Mesenchymal stem cell (in vitro differentiated cells and primary cell): ENCODE results near the gene ANGPTL2.

Source experiments
- DNase-seq: peaks from one replicate; pipeline ENCODE4 v3.0.0-alpha.2; 2013
- H2AFZ ChIP-seq: one replicate; pipeline ENCODE4 v1.6.1; 2013; ENCODE audit warnings: low read depth, mild to moderate bottlenecking, control low read depth, inconsistent platforms, low read length, moderate library complexity
- H2AK5ac ChIP-seq: 2 replicates; pipeline ENCODE4 v1.6.1; 2013; ENCODE audit warnings: low read length, moderate library complexity, mild to moderate bottlenecking, inconsistent platforms; ENCODE audit not compliant: severe bottlenecking
- H2BK120ac ChIP-seq: one replicate; pipeline ENCODE4 v1.6.1; 2013; ENCODE audit warnings: low read depth, mild to moderate bottlenecking, inconsistent platforms, low read length, moderate library complexity
- H2BK12ac ChIP-seq, 2 experiments: one replicate each; pipeline ENCODE4 v1.6.1; 2013; ENCODE audit warnings: inconsistent platforms in 2 of 2, low read length in 2 of 2, mild to moderate bottlenecking in 2 of 2, moderate library complexity in 2 of 2, control low read depth in 1 of 2
- H2BK15ac ChIP-seq: one replicate; pipeline ENCODE4 v1.6.1; 2013; ENCODE audit warnings: mild to moderate bottlenecking, low read depth, inconsistent platforms; ENCODE audit not compliant: poor library complexity, severe bottlenecking
- H2BK5ac ChIP-seq: 2 replicates; pipeline ENCODE4 v1.6.1; 2013; ENCODE audit warnings: low read depth, mild to moderate bottlenecking, low read length, control low read depth, inconsistent platforms; ENCODE audit not compliant: poor library complexity, severe bottlenecking
- H3K14ac ChIP-seq, 2 experiments: one replicate each; pipeline ENCODE4 v1.6.1; 2013; ENCODE audit warnings: inconsistent platforms in 2 of 2, low read length in 2 of 2, control low read depth in 1 of 2, mild to moderate bottlenecking in 1 of 2, moderate library complexity in 1 of 2
- H3K18ac ChIP-seq, 2 experiments: one replicate each; pipeline ENCODE4 v1.6.1; 2013; ENCODE audit warnings: inconsistent platforms in 2 of 2, low read length in 2 of 2, control low read depth in 1 of 2, low read depth in 1 of 2, mild to moderate bottlenecking in 1 of 2
- H3K23ac ChIP-seq, 2 experiments: one replicate each; pipeline ENCODE4 v1.6.1; 2013; ENCODE audit warnings: inconsistent platforms in 2 of 2, low read length in 2 of 2, mild to moderate bottlenecking in 2 of 2, moderate library complexity in 2 of 2, control low read depth in 1 of 2
- H3K27ac ChIP-seq: 2 replicates; pipeline ENCODE4 v1.5.1; 2013; ENCODE audit warnings: mild to moderate bottlenecking, moderate library complexity, low read length, control low read depth, inconsistent platforms; ENCODE audit not compliant: poor library complexity, severe bottlenecking
- H3K27me3 ChIP-seq, 2 experiments: 2 replicates each; pipeline versions ENCODE4 v1.6.1 to v1.7.0; 2013; ENCODE audit warnings: low read length in 2 of 2, mild to moderate bottlenecking in 2 of 2, moderate library complexity in 2 of 2, control low read depth in 1 of 2, inconsistent platforms in 1 of 2; ENCODE audit not compliant: control insufficient read depth in 1 of 2, insufficient read depth in 1 of 2
- H3K36me3 ChIP-seq, 2 experiments: 2 replicates each; pipeline versions ENCODE4 v1.6.1 to v1.7.0; 2013; ENCODE audit warnings: low read length in 2 of 2, control low read depth in 1 of 2, inconsistent platforms in 1 of 2, low read depth in 1 of 2, mild to moderate bottlenecking in 1 of 2; ENCODE audit not compliant: insufficient read depth in 2 of 2, control insufficient read depth in 1 of 2
- H3K4ac ChIP-seq, 2 experiments: one replicate each; pipeline ENCODE4 v1.6.1; 2013; ENCODE audit warnings: inconsistent platforms in 2 of 2, low read length in 2 of 2, mild to moderate bottlenecking in 2 of 2, moderate library complexity in 2 of 2, control low read depth in 1 of 2, low read depth in 1 of 2
- H3K4me1 ChIP-seq: 2 replicates; pipeline ENCODE4 v1.6.1; 2013; ENCODE audit warnings: low read depth, low read length, control low read depth; ENCODE audit not compliant: control insufficient read depth, insufficient read depth
- H3K4me2 ChIP-seq: 2 replicates; pipeline ENCODE4 v1.6.1; 2013; ENCODE audit warnings: low read length, mild to moderate bottlenecking, inconsistent platforms; ENCODE audit not compliant: poor library complexity, severe bottlenecking
- H3K4me3 ChIP-seq, 2 experiments: 2 replicates each; pipeline versions ENCODE4 v1.5.1 to v1.7.0; 2013; ENCODE audit warnings: low read length in 2 of 2, mild to moderate bottlenecking in 2 of 2, control low read depth in 1 of 2, low read depth in 1 of 2; ENCODE audit not compliant: insufficient read depth in 1 of 2
- H3K79me1 ChIP-seq: replicated peaks from 2 replicates; pipeline ENCODE4 v1.6.1; 2013; ENCODE audit warnings: mild to moderate bottlenecking, control low read depth, low read length, inconsistent platforms; ENCODE audit not compliant: poor library complexity, severe bottlenecking
- H3K9ac ChIP-seq: 2 replicates; pipeline ENCODE4 v1.7.0; 2013; ENCODE audit warnings: mild to moderate bottlenecking, low read length, moderate library complexity
- H3K9me3 ChIP-seq: 2 replicates; pipeline ENCODE4 v1.7.0; 2013; ENCODE audit warnings: mild to moderate bottlenecking, low read length; ENCODE audit not compliant: control insufficient read depth
- H4K8ac ChIP-seq: one replicate; pipeline ENCODE4 v1.6.1; 2013; ENCODE audit warnings: inconsistent platforms, mild to moderate bottlenecking, low read length, moderate library complexity
- H4K91ac ChIP-seq: one replicate; pipeline ENCODE4 v1.6.1; 2013; ENCODE audit warnings: mild to moderate bottlenecking, low read length, inconsistent platforms
- WGBS: methylation state at CpG from one replicate; pipeline ENCODE4 v1.1.7; 2013; ENCODE audit warnings: mixed read lengths; 5-methylcytosine and 5-hydroxymethylcytosine counted together

ANGPTL2 gene

DNA sequence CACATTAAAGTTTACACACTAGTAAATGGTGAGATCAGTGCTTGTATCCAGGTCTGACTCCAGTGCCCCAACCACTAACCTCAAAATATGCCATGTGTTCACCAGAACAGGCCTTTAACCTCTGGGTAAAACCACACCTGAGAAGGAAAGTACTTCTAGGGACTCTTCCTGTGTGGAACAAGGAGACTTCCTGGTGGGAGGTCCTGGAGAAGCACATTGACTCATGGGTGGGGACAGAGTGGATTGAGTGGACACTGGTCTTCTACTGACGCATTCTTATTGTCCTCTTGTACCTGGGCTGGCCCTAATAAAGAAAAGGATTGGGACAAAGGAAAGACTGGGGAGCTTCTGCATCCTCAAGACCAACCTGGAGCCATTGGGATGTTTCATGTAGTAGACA lies 43.4 kb downstream of the ANGPTL2 start:
- H4K8ac ChIP-seq, result no peak overlapping the region
- H2BK5ac ChIP-seq, result no peak overlapping the region
- no peak overlapping the region for H2BK120ac ChIP-seq
- H3K4me1 ChIP-seq, result peaks cover 4% of the 10 kb centered on the region
- H4K91ac ChIP-seq, result no peak overlapping the region
- no peak overlapping the region for H3K27ac ChIP-seq
- H2AK5ac ChIP-seq, result no peak overlapping the region
- H2AFZ ChIP-seq, result no peak overlapping the region
- DNase-seq, result no peak
- H2BK15ac ChIP-seq, result no peak overlapping the region
- H3K14ac ChIP-seq, result no peak overlapping the region
- peak overlapping the region; percentile 76 for H3K9ac ChIP-seq
- H3K9me3 ChIP-seq, result no peaks in the 10 kb centered on the region
- 88% methylated on average over 1 of the region's 1 CpG for WGBS
- H2BK12ac ChIP-seq, result no peak overlapping the region
- H3K4me3 ChIP-seq, result peak overlapping the region in 1 of 2 experiments; percentile 26
- H3K79me1 ChIP-seq, result no peaks in the 10 kb centered on the region
- H3K4ac ChIP-seq, result no peak overlapping the region
- H3K36me3 ChIP-seq, result no peaks in the 10 kb centered on the region
- H3K18ac ChIP-seq, result no peak overlapping the region
- H3K23ac ChIP-seq, result no peak overlapping the region
- H3K4me2 ChIP-seq, result no peak overlapping the region
- H3K27me3 ChIP-seq, result peaks cover 0 to 33% of the 10 kb centered on the region in 2 experiments

GRCh38 chr9:127078336-127078735 lies 44.1 kb downstream of the ANGPTL2 start:
- Histone ChIP-seq H3K36me3 (no peaks in the 10 kb centered on the region), H2AFZ (no peak overlapping the region), H3K4me1 (peaks cover 4% of the 10 kb centered on the region), H3K27ac (no peak overlapping the region), H2BK15ac (no peak overlapping the region), H2BK5ac (no peak overlapping the region), H3K23ac (no peak overlapping the region), H3K9ac (peak overlapping the region; percentile 76), H2AK5ac (no peak overlapping the region), H2BK120ac (no peak overlapping the region), H3K14ac (no peak overlapping the region), H4K91ac (no peak overlapping the region), H4K8ac (no peak overlapping the region), H3K79me1 (no peaks in the 10 kb centered on the region), H3K4me2 (no peak overlapping the region), H3K4ac (no peak overlapping the region), H3K27me3 (peaks cover 0 to 33% of the 10 kb centered on the region in 2 experiments), H3K9me3 (no peaks in the 10 kb centered on the region), H2BK12ac (no peak overlapping the region), H3K4me3 (peak overlapping the region in 1 of 2 experiments; percentile 26), H3K18ac (no peak overlapping the region)
- 95% methylated on average over 6 of the region's 6 CpGs for WGBS
- no peak for DNase-seq

DNA sequence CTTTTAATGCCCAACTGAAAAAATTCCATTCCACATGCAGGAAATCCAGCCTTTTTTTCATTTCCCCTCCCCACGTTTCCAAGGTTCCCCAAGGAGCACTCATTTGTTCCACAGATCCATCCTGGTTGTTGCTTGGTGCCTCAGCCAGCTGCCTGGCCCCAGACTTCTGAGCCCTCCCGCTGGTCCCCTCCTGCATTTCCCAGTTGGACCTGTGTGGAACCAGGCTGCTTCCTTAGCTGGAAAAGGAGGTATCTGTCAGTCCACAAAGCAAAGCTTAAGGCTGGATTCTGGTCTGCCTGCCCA lies 44.8 kb downstream of the ANGPTL2 start:
- peak overlapping the region; percentile 3 for H4K8ac ChIP-seq
- peak overlapping the region; percentile 70 for H3K9ac ChIP-seq
- H3K27me3 ChIP-seq, result peaks cover 0 to 30% of the 10 kb centered on the region in 2 experiments
- no peak overlapping the region for H3K4me2 ChIP-seq
- no peak overlapping the region for H2AK5ac ChIP-seq
- H3K79me1 ChIP-seq, result no peaks in the 10 kb centered on the region
- no peak overlapping the region for H3K23ac ChIP-seq
- DNase-seq, result no peak
- no peak overlapping the region for H2AFZ ChIP-seq
- H3K36me3 ChIP-seq, result no peaks in the 10 kb centered on the region
- H2BK5ac ChIP-seq, result no peak overlapping the region
- H2BK12ac ChIP-seq, result peak overlapping the region in 1 of 2 experiments; percentile 40
- no peaks in the 10 kb centered on the region for H3K9me3 ChIP-seq
- no peak overlapping the region for H2BK15ac ChIP-seq
- H3K4me3 ChIP-seq, result no peak overlapping the region
- peak overlapping the region; percentile 65 for H4K91ac ChIP-seq
- no peak overlapping the region for H3K4ac ChIP-seq
- WGBS, result 61% methylated on average over 2 of the region's 2 CpGs
- peaks cover 4% of the 10 kb centered on the region for H3K4me1 ChIP-seq
- no peak overlapping the region for H3K27ac ChIP-seq
- H3K18ac ChIP-seq, result peak overlapping the region in 1 of 2 experiments; percentile 48
- H3K14ac ChIP-seq, result no peak overlapping the region
- H2BK120ac ChIP-seq, result no peak overlapping the region

DNA sequence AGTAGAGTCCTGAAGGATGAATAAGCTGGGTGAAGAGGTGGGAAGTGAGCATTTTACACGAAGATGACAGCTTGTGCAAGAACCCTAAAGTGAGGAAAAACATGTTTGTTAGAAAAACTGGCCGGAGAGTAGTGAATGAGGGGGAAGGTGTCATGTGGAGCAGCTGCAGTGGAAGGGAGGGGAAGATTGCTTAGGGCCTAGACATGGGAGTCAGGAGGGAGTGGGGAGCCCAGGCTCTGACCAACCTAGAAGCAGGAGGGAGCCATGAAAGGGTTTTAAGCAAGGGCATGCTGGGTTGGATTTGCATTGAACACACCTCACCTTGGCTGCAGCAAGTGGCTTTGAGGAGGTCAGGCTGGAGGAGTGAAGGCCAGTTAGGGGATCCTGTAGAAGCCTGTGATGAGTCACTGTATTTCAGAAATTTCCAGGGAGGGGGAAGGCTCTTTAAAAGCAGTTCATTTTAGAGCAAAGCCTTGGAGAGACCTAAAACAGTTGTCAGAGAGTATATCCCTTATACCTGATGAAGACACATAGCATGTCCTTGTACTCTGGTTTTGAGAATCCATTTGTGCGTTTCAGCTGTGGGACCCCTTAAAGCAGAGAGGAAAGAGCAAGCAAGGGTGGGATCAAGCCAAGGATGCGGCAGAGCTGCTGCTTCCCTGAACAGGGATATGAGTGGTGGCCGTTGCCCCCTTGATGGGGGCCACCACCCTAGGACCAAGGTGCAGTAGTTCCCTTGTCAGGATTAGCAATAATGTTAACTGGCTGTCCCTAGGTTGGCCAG lies 45.4 kb downstream of the ANGPTL2 start:
- H3K4me2 ChIP-seq, result no peak overlapping the region
- no peak overlapping the region for H2AFZ ChIP-seq
- 71% methylated on average over 5 of the region's 5 CpGs for WGBS
- H2AK5ac ChIP-seq, result no peak overlapping the region
- peak overlapping the region in 1 of 2 experiments; percentile 49 for H3K18ac ChIP-seq
- peaks cover 2% of the 10 kb centered on the region for H3K9me3 ChIP-seq
- peaks cover 4% of the 10 kb centered on the region for H3K4me1 ChIP-seq
- H2BK5ac ChIP-seq, result no peak overlapping the region
- no peak overlapping the region for H3K4me3 ChIP-seq
- peak overlapping the region; percentile 70 for H3K9ac ChIP-seq
- no peaks in the 10 kb centered on the region for H3K79me1 ChIP-seq
- peak overlapping the region in 1 of 2 experiments; percentile 88 for H3K14ac ChIP-seq
- H3K23ac ChIP-seq, result no peak overlapping the region
- peak overlapping the region; percentile 65 for H4K91ac ChIP-seq
- H4K8ac ChIP-seq, result peak overlapping the region; percentile 51
- H3K36me3 ChIP-seq, result no peaks in the 10 kb centered on the region
- no peak overlapping the region for H3K4ac ChIP-seq
- no peak overlapping the region for H2BK120ac ChIP-seq
- no peak overlapping the region for H3K27ac ChIP-seq
- H2BK15ac ChIP-seq, result no peak overlapping the region
- peak; percentile 14 for DNase-seq
- H3K27me3 ChIP-seq, result peaks cover 0 to 30% of the 10 kb centered on the region in 2 experiments
- H2BK12ac ChIP-seq, result peak overlapping the region; percentile 40 to 66
